HepG2 (cell line): ENCODE measurements around the gene KIF5B. TPM values are rescaled to one million over a fixed set of nuclear protein-coding genes. Genes with fewer than 3 reads are reported as not detected.

Experiments
- ARID5B ChIP-seq: IDR thresholded peaks from 2 replicates; pipeline ENCODE4 v1.4.0; 2020; ENCODE audit warnings: mild to moderate bottlenecking, missing genetic modification reagents
- CC2D1A ChIP-seq: sonication (generic); formaldehyde crosslinking; IDR thresholded peaks from 2 replicates; pipeline ENCODE4 v1.8.1; 2023; ENCODE audit warnings: mild to moderate bottlenecking, missing genetic modification reagents
- HIC2 ChIP-seq: sonication (generic); formaldehyde crosslinking; IDR thresholded peaks from 2 replicates; pipeline ENCODE4 v1.9.0; 2022; ENCODE audit warnings: low read depth, missing genetic modification reagents
- ISX ChIP-seq: sonication (generic); formaldehyde crosslinking; conservative IDR thresholded peaks from 2 replicates; pipeline ENCODE4 v1.5.0; 2020; ENCODE audit warnings: missing genetic modification reagents
- POLR2G ChIP-seq: fragments of 200-400 bp; formaldehyde crosslinking; IDR thresholded peaks from 2 replicates; pipeline ENCODE4 v1.6.1; 2018; ENCODE audit warnings: mild to moderate bottlenecking, low read depth, low read length, moderate library complexity
- RNF2 ChIP-seq: fragments of 450-650 bp; conservative IDR thresholded peaks from 2 replicates; pipeline ENCODE4 v1.6.1; 2016; ENCODE audit warnings: low read depth
- SALL1 ChIP-seq: sonication (generic); formaldehyde crosslinking; IDR thresholded peaks from 2 replicates; pipeline ENCODE4 v1.8.0; 2022; ENCODE audit warnings: mild to moderate bottlenecking, missing genetic modification reagents
- SUZ12 ChIP-seq: fragments of 150-350 bp; IDR thresholded peaks from 2 replicates; pipeline ENCODE4 v1.6.1; 2014; ENCODE audit warnings: low read depth, low read length
- ZBTB40 ChIP-seq, 2 experiments: fragments of 450-650 bp in 1 of 2; sonication (generic) in 1 of 2; formaldehyde crosslinking in 1 of 2; IDR thresholded peaks; 2 replicates each; pipeline versions ENCODE4 v1.6.1 to v1.8.0; 2016 to 2022; ENCODE audit warnings: antibody characterized with exemption in 1 of 2, mild to moderate bottlenecking in 1 of 2, missing genetic modification reagents in 1 of 2
- ZNF574 ChIP-seq: sonication (generic); formaldehyde crosslinking; IDR thresholded peaks from 2 replicates; pipeline ENCODE4 v1.4.0; 2020; ENCODE audit warnings: missing genetic modification reagents
- polyA plus RNA-seq, 8 experiments: library from polyadenylated mRNA; depleted of rRNA in 3 of 8; stranded (reverse) in 7 of 8; unstranded in 1 of 8; fragments of >200 nt; fragmentation: Illumina TruSeq in 4 of 8; extraction: Trizol in 4 of 8; gene quantifications; 2 replicates each; pipeline versions ENCODE4 v1.2.1 to v1.2.3, GENCODE V29; 2011 to 2016; ENCODE audit warnings: low read depth in 4 of 8, missing spikeins in 1 of 8, mixed read lengths in 1 of 8; ENCODE audit not compliant: insufficient read depth in 1 of 8
- total RNA-seq, 5 experiments: library from RNA; depleted of rRNA; stranded (reverse); fragments of >200 nt; fragmentation: Illumina TruSeq; extraction: Trizol; gene quantifications; 2 replicates each; pipeline ENCODE4 v1.2.3, GENCODE V29; 2016; ENCODE audit warnings: low read depth in 1 of 5

KIF5B gene
- total and polyA plus RNA-seq, 2 of the 13 experiments (the other 11 are each of a cell fraction or from before 2014, with no cell fraction given), result 34.3 to 133 TPM

GRCh38 chr10:31959461-31960173 lies 96.6 kb downstream of the KIF5B start (continued):
- TF ChIP-seq ARID5B (CRISPR knock-in tag), result peak; percentile 38; the same call in 1 of the 2 replicates
- no peak for TF ChIP-seq RNF2
- TF ChIP-seq ZBTB40 (IDR thresholded peaks at IDR 0.05), result no peak
- TF ChIP-seq ZBTB40 (CRISPR knock-in tag; IDR thresholded peaks at IDR 0.05), result peak; percentile 21; the same call in 1 of the 2 replicates
- 0 out of 2 replicates have a peak, but pooled peaks have one; percentile 18 for TF ChIP-seq ZNF574
- peak; percentile 68 for TF ChIP-seq SALL1 (CRISPR knock-in tag)
- TF ChIP-seq SUZ12, result no peak
- no peak for TF ChIP-seq CC2D1A (CRISPR knock-in tag)
- TF ChIP-seq ISX (CRISPR knock-in tag), result no peak
- no peak for TF ChIP-seq POLR2G
- 0 out of 2 replicates have a peak, but pooled peaks have one; percentile 40 for TF ChIP-seq HIC2 (CRISPR knock-in tag)
